GM21515 (cell line): Measurements from ENCODE around the gene CTAG1B.
"Not testable (repeated sequence)": the region's sequence is repeated elsewhere in the genome, so short reads cannot be mapped to it uniquely, and the experiment has no call there.

ENCODE experiments used
- ATAC-seq: cut with Tn5 transposase; IDR thresholded peaks from one replicate; pipeline ENCODE4 v1.9.1; 2021; ENCODE audit not compliant: unreplicated experiment

Gene CTAG1B

GRCh38 chrX:154619182-154619581, at the start of gene CTAG1B:
Gene CTAG1B (minus strand): TSS chrX:154619282. CDS start chrX:154619218, 64 bp downstream.
- not testable (repeated sequence) for ATAC-seq

- ATAC-seq, result no peak
Observed at GRCh38 chrX:154661899-154662298, 42.8 kb upstream of the CTAG1B start.

GRCh38 chrX:154661170-154661569, 42.1 kb upstream of the CTAG1B start:
- no peak for ATAC-seq

- ATAC-seq, result no peak
Observed at GRCh38 chrX:154660541-154660940, 41.5 kb upstream of the CTAG1B start.

GRCh38 chrX:154658957-154659356, 39.9 kb upstream of the CTAG1B start:
- no peak for ATAC-seq

GRCh38 chrX:154658187-154658586, 39.1 kb upstream of the CTAG1B start:
- ATAC-seq, result no peak

GRCh38 chrX:154657226-154657805, 38.2 kb upstream of the CTAG1B start:
- ATAC-seq, result no peak

- ATAC-seq, result no peak
Observed at GRCh38 chrX:154655786-154656185, 36.7 kb upstream of the CTAG1B start.

GRCh38 chrX:154655346-154655745, 36.3 kb upstream of the CTAG1B start:
- ATAC-seq, result no peak

GRCh38 chrX:154654925-154655324, 35.8 kb upstream of the CTAG1B start:
- ATAC-seq, result no peak

- no peak for ATAC-seq
Observed at GRCh38 chrX:154654372-154654771, 35.3 kb upstream of the CTAG1B start.

GRCh38 chrX:154653413-154653812, 34.3 kb upstream of the CTAG1B start, which contains the start of gene CTAG2:
Gene CTAG2 (minus strand): TSS chrX:154653579. CDS start chrX:154653515, 64 bp downstream.
- not testable (repeated sequence) for ATAC-seq

GRCh38 chrX:154653048-154653401, 33.9 kb upstream of the CTAG1B start:
- no peak for ATAC-seq

- ATAC-seq, result no peak
Observed at GRCh38 chrX:154652311-154653047, 33.4 kb upstream of the CTAG1B start.

- ATAC-seq, result no peak
Observed at GRCh38 chrX:154650221-154650510, 31.1 kb upstream of the CTAG1B start.

- no peak for ATAC-seq
Observed at GRCh38 chrX:154649503-154650220, 30.6 kb upstream of the CTAG1B start.

- ATAC-seq, result no peak
Observed at GRCh38 chrX:154648931-154649330, 29.8 kb upstream of the CTAG1B start.

GRCh38 chrX:154645745-154646378, 26.8 kb upstream of the CTAG1B start:
- not testable (repeated sequence) for ATAC-seq

GRCh38 chrX:154643708-154644107, 24.6 kb upstream of the CTAG1B start:
- ATAC-seq, result not testable (repeated sequence)

GRCh38 chrX:154641740-154642139, 22.7 kb upstream of the CTAG1B start:
- ATAC-seq, result not testable (repeated sequence)

- not testable (repeated sequence) for ATAC-seq
Observed at GRCh38 chrX:154633661-154634060, 14.6 kb upstream of the CTAG1B start.

- ATAC-seq, result not testable (repeated sequence)
Observed at GRCh38 chrX:154630949-154631348, 11.9 kb upstream of the CTAG1B start.
